HUES48 (cell line): ENCODE measurements around the gene MYL1.

Experiments
- H3K27ac ChIP-seq: one replicate; pipeline ENCODE4 v1.7.0; 2013; ENCODE audit warnings: low read depth, low read length, inconsistent platforms
- H3K27me3 ChIP-seq: 2 replicates; pipeline ENCODE4 v1.6.1; 2013; ENCODE audit warnings: mild to moderate bottlenecking, low read length; ENCODE audit not compliant: control insufficient read depth, insufficient read depth
- H3K36me3 ChIP-seq: 2 replicates; pipeline ENCODE4 v1.6.1; 2013; ENCODE audit warnings: low read length; ENCODE audit not compliant: control insufficient read depth, insufficient read depth
- H3K4me1 ChIP-seq: 2 replicates; pipeline ENCODE4 v1.6.1; 2013; ENCODE audit warnings: mild to moderate bottlenecking, low read length; ENCODE audit not compliant: control insufficient read depth, insufficient read depth
- H3K4me3 ChIP-seq: 2 replicates; pipeline ENCODE4 v1.5.1; 2013; ENCODE audit warnings: mild to moderate bottlenecking, low read depth, low read length
- H3K9ac ChIP-seq: 2 replicates; pipeline ENCODE4 v1.6.1; 2013; ENCODE audit warnings: mild to moderate bottlenecking, low read depth, low read length, moderate library complexity
- H3K9me3 ChIP-seq: 2 replicates; pipeline ENCODE4 v1.6.1; 2013; ENCODE audit warnings: low read length; ENCODE audit not compliant: control insufficient read depth, insufficient read depth

Gene MYL1

GRCh38 chr2:210310550-210310949 lies 4.4 kb downstream of the MYL1 start:
- Histone ChIP-seq H3K9ac (no peak overlapping the region), H3K36me3 (no peaks in the 10 kb centered on the region), H3K4me1 (peaks cover 4% of the 10 kb centered on the region; the same call in 1 of the 2 replicates), H3K27me3 (no peaks in the 10 kb centered on the region), H3K4me3 (no peak overlapping the region), H3K27ac (no peak overlapping the region), H3K9me3 (no peaks in the 10 kb centered on the region)

- H3K27ac ChIP-seq = no peak overlapping the region
- H3K9me3 ChIP-seq = no peaks in the 10 kb centered on the region
- H3K4me3 ChIP-seq = no peak overlapping the region
- no peaks in the 10 kb centered on the region for H3K36me3 ChIP-seq
- H3K4me1 ChIP-seq = peaks cover 4% of the 10 kb centered on the region; the same call in 1 of the 2 replicates
- no peak overlapping the region for H3K9ac ChIP-seq
- H3K27me3 ChIP-seq = no peaks in the 10 kb centered on the region
Measured at GRCh38 chr2:210309548-210310233, 5.3 kb downstream of the MYL1 start.

GRCh38 chr2:210303498-210303897 lies 11.5 kb downstream of the MYL1 start:
- no peak overlapping the region for H3K4me3 ChIP-seq
- no peaks in the 10 kb centered on the region for H3K9me3 ChIP-seq
- no peak overlapping the region for H3K9ac ChIP-seq
- no peaks in the 10 kb centered on the region for H3K36me3 ChIP-seq
- H3K27me3 ChIP-seq = no peaks in the 10 kb centered on the region
- no peak overlapping the region for H3K27ac ChIP-seq
- no peaks in the 10 kb centered on the region for H3K4me1 ChIP-seq

- H3K36me3 ChIP-seq = no peaks in the 10 kb centered on the region
- H3K4me1 ChIP-seq = no peaks in the 10 kb centered on the region
- H3K9ac ChIP-seq = no peak overlapping the region
- H3K27ac ChIP-seq = no peak overlapping the region
- no peaks in the 10 kb centered on the region for H3K9me3 ChIP-seq
- H3K4me3 ChIP-seq = no peak overlapping the region
- no peaks in the 10 kb centered on the region for H3K27me3 ChIP-seq
Measured at GRCh38 chr2:210302326-210302725, 12.6 kb downstream of the MYL1 start.

GRCh38 chr2:210299866-210300373 lies 15.1 kb downstream of the MYL1 start:
- Histone ChIP-seq H3K27ac (no peak overlapping the region), H3K4me1 (no peaks in the 10 kb centered on the region), H3K36me3 (no peaks in the 10 kb centered on the region), H3K27me3 (no peaks in the 10 kb centered on the region), H3K4me3 (no peak overlapping the region), H3K9ac (no peak overlapping the region), H3K9me3 (no peaks in the 10 kb centered on the region)

GRCh38 chr2:210288408-210288807 lies 26.6 kb downstream of the MYL1 start:
- H3K4me1 ChIP-seq = no peaks in the 10 kb centered on the region
- H3K9ac ChIP-seq = no peak overlapping the region
- H3K9me3 ChIP-seq = no peaks in the 10 kb centered on the region
- no peaks in the 10 kb centered on the region for H3K27me3 ChIP-seq
- H3K4me3 ChIP-seq = no peak overlapping the region
- no peak overlapping the region for H3K27ac ChIP-seq
- H3K36me3 ChIP-seq = no peaks in the 10 kb centered on the region

- Histone ChIP-seq H3K27me3 (no peaks in the 10 kb centered on the region), H3K4me1 (no peaks in the 10 kb centered on the region), H3K9me3 (no peaks in the 10 kb centered on the region), H3K27ac (no peak overlapping the region), H3K9ac (no peak overlapping the region), H3K36me3 (no peaks in the 10 kb centered on the region), H3K4me3 (no peak overlapping the region)
Measured at GRCh38 chr2:210287301-210287700, 27.7 kb downstream of the MYL1 start.

- no peaks in the 10 kb centered on the region for H3K27me3 ChIP-seq
- no peak overlapping the region for H3K27ac ChIP-seq
- no peaks in the 10 kb centered on the region for H3K4me1 ChIP-seq
- H3K9me3 ChIP-seq = no peaks in the 10 kb centered on the region
- H3K4me3 ChIP-seq = no peak overlapping the region
- H3K36me3 ChIP-seq = no peaks in the 10 kb centered on the region
- no peak overlapping the region for H3K9ac ChIP-seq
Measured at GRCh38 chr2:210286123-210286680, 28.8 kb downstream of the MYL1 start.

GRCh38 chr2:210277133-210277532 lies 37.8 kb downstream of the MYL1 start:
- H3K36me3 ChIP-seq = no peaks in the 10 kb centered on the region
- H3K4me3 ChIP-seq = no peak overlapping the region
- H3K9ac ChIP-seq = no peak overlapping the region
- H3K27ac ChIP-seq = no peak overlapping the region
- H3K4me1 ChIP-seq = no peaks in the 10 kb centered on the region
- no peaks in the 10 kb centered on the region for H3K27me3 ChIP-seq
- H3K9me3 ChIP-seq = no peaks in the 10 kb centered on the region

GRCh38 chr2:210271300-210271699 lies 43.7 kb downstream of the MYL1 start:
- no peaks in the 10 kb centered on the region for H3K27me3 ChIP-seq
- no peaks in the 10 kb centered on the region for H3K36me3 ChIP-seq
- H3K9me3 ChIP-seq = no peaks in the 10 kb centered on the region
- no peaks in the 10 kb centered on the region for H3K4me1 ChIP-seq
- no peak overlapping the region for H3K9ac ChIP-seq
- no peak overlapping the region for H3K4me3 ChIP-seq
- no peak overlapping the region for H3K27ac ChIP-seq

GRCh38 chr2:210269148-210269547 lies 45.8 kb downstream of the MYL1 start:
- Histone ChIP-seq H3K4me1 (no peaks in the 10 kb centered on the region), H3K27ac (no peak overlapping the region), H3K27me3 (no peaks in the 10 kb centered on the region), H3K9ac (no peak overlapping the region), H3K36me3 (no peaks in the 10 kb centered on the region), H3K4me3 (no peak overlapping the region), H3K9me3 (no peaks in the 10 kb centered on the region)
